Keratinocyte (primary cell): ENCODE results near the gene MRAP. TPM values are rescaled to one million over a fixed set of nuclear protein-coding genes. Genes with fewer than 3 reads are reported as not detected.

Source experiments
- DNase-seq: peaks from one replicate; pipeline ENCODE4 v3.0.0-alpha.2; 2011; ENCODE audit warnings: low read depth, missing footprints, low spot score
- FAIRE-seq: peaks from 2 replicates; lab custom pipeline; 2011; peaks lifted over from hg19 to GRCh38; lab: Jason Lieb, UNC
- H2AFZ ChIP-seq: 2 replicates; pipeline ENCODE4 v1.6.0; 2012; ENCODE audit warnings: low read length, control low read depth, inconsistent platforms; ENCODE audit not compliant: control insufficient read depth
- H3K27ac ChIP-seq: 2 replicates; pipeline ENCODE4 v1.5.1; 2011; ENCODE audit warnings: low read length; ENCODE audit not compliant: control insufficient read depth, insufficient read depth
- H3K27me3 ChIP-seq: 3 replicates; pipeline ENCODE4 v1.6.0; 2011; ENCODE audit warnings: low read length; ENCODE audit not compliant: control insufficient read depth, insufficient read depth; ENCODE audit errors: extremely low read depth
- H3K36me3 ChIP-seq, 2 experiments: 2 replicates in 1 of 2; 3 replicates in 1 of 2; pipeline ENCODE4 v1.5.1; 2011; ENCODE audit warnings: low read length in 2 of 2, mild to moderate bottlenecking in 1 of 2; ENCODE audit not compliant: control insufficient read depth in 2 of 2, insufficient read depth in 2 of 2; ENCODE audit errors: extremely low read depth in 1 of 2
- H3K4me1 ChIP-seq: 3 replicates; pipeline ENCODE4 v1.5.1; 2011; ENCODE audit warnings: low read length; ENCODE audit not compliant: control insufficient read depth, insufficient read depth; ENCODE audit errors: extremely low read depth
- H3K4me2 ChIP-seq: 3 replicates; pipeline ENCODE4 v1.6.0; 2011; ENCODE audit warnings: low read depth, low read length; ENCODE audit not compliant: control insufficient read depth, insufficient read depth; ENCODE audit errors: extremely low read depth
- H3K4me3 ChIP-seq, 3 experiments: fragments of 200-600 bp in 1 of 3; sonication (generic) in 1 of 3; 2 replicates in 2 of 3; 3 replicates in 1 of 3; pipeline ENCODE4 v1.5.1; 2011 to 2016; ENCODE audit warnings: low read length in 3 of 3, mild to moderate bottlenecking in 3 of 3, control low read depth in 2 of 3, inconsistent platforms in 1 of 3, low read depth in 1 of 3, mixed read lengths in 1 of 3, mixed run types in 1 of 3, moderate library complexity in 1 of 3; ENCODE audit not compliant: control insufficient read depth in 2 of 3, insufficient read depth in 2 of 3; ENCODE audit errors: extremely low read depth in 1 of 3
- H3K79me2 ChIP-seq: 2 replicates; pipeline ENCODE4 v1.6.0; 2012; ENCODE audit warnings: low read length; ENCODE audit not compliant: control insufficient read depth, insufficient read depth
- H3K9ac ChIP-seq: 3 replicates; pipeline ENCODE4 v1.6.0; 2011; ENCODE audit warnings: low read length; ENCODE audit not compliant: control insufficient read depth, insufficient read depth; ENCODE audit errors: extremely low read depth
- H3K9me1 ChIP-seq: 3 replicates; pipeline ENCODE4 v1.6.0; 2011; ENCODE audit warnings: low read length; ENCODE audit not compliant: control insufficient read depth, insufficient read depth; ENCODE audit errors: extremely low read depth
- H3K9me3 ChIP-seq: 2 replicates; pipeline ENCODE4 v1.5.1; 2012; ENCODE audit warnings: low read depth, low read length; ENCODE audit not compliant: control insufficient read depth
- H4K20me1 ChIP-seq: 3 replicates; pipeline ENCODE4 v1.6.0; 2011; ENCODE audit warnings: low read length; ENCODE audit not compliant: control insufficient read depth, insufficient read depth; ENCODE audit errors: extremely low read depth
- EZH2 ChIP-seq: IDR thresholded peaks from one replicate; pipeline ENCODE4 v1.6.1; 2012; ENCODE audit warnings: inconsistent platforms, mild to moderate bottlenecking, low read length, moderate library complexity
- dilution Hi-C: fragments of 300-500 bp; cut with MboI; formaldehyde crosslinking; loops from one replicate; pipeline ENCODE4 v1.7.0; 2020; ENCODE audit warnings: low sequenced_read_pairs; ENCODE audit not compliant: extremely low pct_ligation_motif_present
- polyA plus RNA-seq, 5 experiments: library from polyadenylated mRNA; depleted of rRNA in 3 of 5; stranded (reverse) in 3 of 5; stranded (forward) in 1 of 5; unstranded in 1 of 5; fragments of >200 nt; gene quantifications; 1 replicate in 1 of 5; 2 replicates in 3 of 5; 3 replicates in 1 of 5; pipeline versions ENCODE4 v1.2.1 to v1.2.3, GENCODE V29; 2011 to 2012; ENCODE audit warnings: missing spikeins in 2 of 5, low read depth in 1 of 5, low replicate concordance in 1 of 5
- TF ChIP-seq, protein P1 (sequence below), 3 experiments: IDR thresholded peaks in 1 of 3; conservative IDR thresholded peaks in 1 of 3; optimal IDR thresholded peaks in 1 of 3; 2 replicates in 2 of 3; 3 replicates in 1 of 3; pipeline versions ENCODE3 to v1.5.1; 2011; ENCODE audit warnings: low read length in 3 of 3, mild to moderate bottlenecking in 3 of 3, moderate library complexity in 2 of 3, control low read depth in 1 of 3, inconsistent platforms in 1 of 3; ENCODE audit not compliant: insufficient read depth in 2 of 3; ENCODE audit errors: extremely low read depth in 1 of 3

MRAP gene
- polyA plus RNA-seq, 1 donor (not counting 4 experiments of a cell fraction or from before 2014, with no cell fraction given) = not detected

DNA sequence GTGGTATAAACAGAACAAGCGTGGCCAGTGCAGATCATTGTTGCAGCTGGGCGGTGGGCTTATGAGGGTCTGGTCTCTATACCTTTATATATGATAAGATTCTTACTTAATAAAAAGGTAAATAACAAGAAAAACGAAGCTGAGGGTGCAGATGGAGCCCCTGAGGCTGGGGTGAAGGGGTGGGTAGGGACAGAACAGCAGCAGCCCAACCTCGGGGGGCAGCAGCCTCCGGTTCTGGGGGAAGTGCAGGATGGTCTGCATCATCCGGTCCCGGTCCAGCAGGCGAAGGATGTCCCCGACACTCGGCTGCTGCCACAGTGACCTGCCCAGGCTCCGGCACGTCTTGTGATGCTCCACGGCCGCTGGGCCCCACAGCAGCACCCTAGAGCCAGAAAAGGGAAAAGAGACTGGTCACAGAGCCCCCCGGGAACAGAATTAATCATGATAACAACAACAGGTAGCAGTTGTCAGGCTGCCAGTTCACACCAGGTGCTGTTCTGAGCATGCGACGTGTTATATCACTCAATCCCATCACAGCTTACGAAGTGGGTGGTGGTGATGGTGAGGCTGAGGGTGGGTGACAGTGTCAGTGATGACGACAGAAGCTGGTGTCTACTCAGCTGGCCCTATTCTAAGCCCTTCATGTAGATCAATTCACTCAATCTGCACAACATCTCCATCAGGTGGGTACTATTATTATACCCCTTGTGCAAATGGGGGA, 35.5 kb downstream of the MRAP start:
- H3K9me1 ChIP-seq = no peaks in the 10 kb centered on the region
- no peak for FAIRE-seq
- TF ChIP-seq EZH2 = no peak
- TF ChIP-seq, protein P1, sequence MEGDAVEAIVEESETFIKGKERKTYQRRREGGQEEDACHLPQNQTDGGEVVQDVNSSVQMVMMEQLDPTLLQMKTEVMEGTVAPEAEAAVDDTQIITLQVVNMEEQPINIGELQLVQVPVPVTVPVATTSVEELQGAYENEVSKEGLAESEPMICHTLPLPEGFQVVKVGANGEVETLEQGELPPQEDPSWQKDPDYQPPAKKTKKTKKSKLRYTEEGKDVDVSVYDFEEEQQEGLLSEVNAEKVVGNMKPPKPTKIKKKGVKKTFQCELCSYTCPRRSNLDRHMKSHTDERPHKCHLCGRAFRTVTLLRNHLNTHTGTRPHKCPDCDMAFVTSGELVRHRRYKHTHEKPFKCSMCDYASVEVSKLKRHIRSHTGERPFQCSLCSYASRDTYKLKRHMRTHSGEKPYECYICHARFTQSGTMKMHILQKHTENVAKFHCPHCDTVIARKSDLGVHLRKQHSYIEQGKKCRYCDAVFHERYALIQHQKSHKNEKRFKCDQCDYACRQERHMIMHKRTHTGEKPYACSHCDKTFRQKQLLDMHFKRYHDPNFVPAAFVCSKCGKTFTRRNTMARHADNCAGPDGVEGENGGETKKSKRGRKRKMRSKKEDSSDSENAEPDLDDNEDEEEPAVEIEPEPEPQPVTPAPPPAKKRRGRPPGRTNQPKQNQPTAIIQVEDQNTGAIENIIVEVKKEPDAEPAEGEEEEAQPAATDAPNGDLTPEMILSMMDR (optimal IDR thresholded peaks at IDR 0.05 in 1 of 3, IDR thresholded peaks at IDR 0.05 in 1 of 3, conservative IDR thresholded peaks at IDR 0.05 in 1 of 3; ENCODE audit: extremely low read depth in 1 of 3, insufficient read depth in 2 of 3, low read length in 3 of 3) = no peak
- no peak overlapping the region for H3K9ac ChIP-seq
- no peaks in the 10 kb centered on the region for H3K9me3 ChIP-seq
- H2AFZ ChIP-seq = no peak overlapping the region
- H3K36me3 ChIP-seq = peaks cover 54 to 80% of the 10 kb centered on the region in 2 experiments
- no peaks in the 10 kb centered on the region for H3K79me2 ChIP-seq
- no peak overlapping the region for H3K27ac ChIP-seq
- no peak overlapping the region for H3K4me2 ChIP-seq
- dilution Hi-C loops = no loop called here
- H4K20me1 ChIP-seq = peaks cover 4% of the 10 kb centered on the region
- no peak for DNase-seq
- H3K4me3 ChIP-seq = no peak overlapping the region
- H3K4me1 ChIP-seq = no peaks in the 10 kb centered on the region
- no peaks in the 10 kb centered on the region for H3K27me3 ChIP-seq

- Histone ChIP-seq H2AFZ (no peak overlapping the region), H3K9me1 (no peaks in the 10 kb centered on the region), H3K4me3 (no peak overlapping the region), H3K9me3 (no peaks in the 10 kb centered on the region), H3K4me1 (peaks cover 3% of the 10 kb centered on the region), H3K27me3 (no peaks in the 10 kb centered on the region), H3K79me2 (no peaks in the 10 kb centered on the region), H3K27ac (no peak overlapping the region), H4K20me1 (peaks cover 4% of the 10 kb centered on the region), H3K36me3 (peaks cover 47 to 71% of the 10 kb centered on the region in 2 experiments), H3K9ac (no peak overlapping the region), H3K4me2 (no peak overlapping the region)
- FAIRE-seq = no peak
- dilution Hi-C loops = no loop called here
- no peak for TF ChIP-seq EZH2
- TF ChIP-seq, protein P1 (optimal IDR thresholded peaks at IDR 0.05 in 1 of 3, IDR thresholded peaks at IDR 0.05 in 1 of 3, conservative IDR thresholded peaks at IDR 0.05 in 1 of 3; ENCODE audit: extremely low read depth in 1 of 3, insufficient read depth in 2 of 3, low read length in 3 of 3) = no peak
- DNase-seq = no peak
Measured at GRCh38 chr21:32334980-32335531, 36.4 kb downstream of the MRAP start.
